MM.1S (cell line): ENCODE data around the gene IQSEC1.

Experiments
- DNase-seq: peaks from one replicate; pipeline ENCODE4 v3.0.0-alpha.2; 2015
- H2AFZ ChIP-seq: fragments of 300-600 bp; sonication (generic); 2 replicates; pipeline ENCODE4 v1.6.0; 2016; ENCODE audit warnings: antibody characterized with exemption, low read length
- H3F3A ChIP-seq: fragments of 300-600 bp; sonication (generic); 2 replicates; pipeline ENCODE4 v1.6.1; 2016; ENCODE audit warnings: mild to moderate bottlenecking, antibody characterized with exemption, low read length, moderate library complexity, mixed read lengths; ENCODE audit not compliant: insufficient read depth
- H3K27ac ChIP-seq: fragments of 300-600 bp; sonication (generic); 2 replicates; pipeline ENCODE4 v1.5.1; 2016; ENCODE audit warnings: mild to moderate bottlenecking, low read length
- H3K27me3 ChIP-seq: fragments of 300-600 bp; sonication (generic); replicated peaks from 2 replicates; pipeline ENCODE4 v1.6.0; 2016; ENCODE audit warnings: low read length; ENCODE audit not compliant: insufficient read depth
- H3K36me3 ChIP-seq: fragments of 300-600 bp; sonication (generic); replicated peaks from 2 replicates; pipeline ENCODE4 v1.6.1; 2016; ENCODE audit warnings: mild to moderate bottlenecking, low read length, mixed read lengths; ENCODE audit not compliant: insufficient read depth
- H3K4me1 ChIP-seq: fragments of 300-600 bp; sonication (generic); 2 replicates; pipeline ENCODE4 v1.6.1; 2016; ENCODE audit warnings: low read length, mixed read lengths
- H3K4me2 ChIP-seq: fragments of 300-600 bp; sonication (generic); 2 replicates; pipeline ENCODE4 v1.6.0; 2016; ENCODE audit warnings: low read depth, low read length
- H3K4me3 ChIP-seq: fragments of 300-600 bp; sonication (generic); 2 replicates; pipeline ENCODE4 v1.5.1; 2016; ENCODE audit warnings: low read length, mixed read lengths
- H3K79me2 ChIP-seq: fragments of 300-600 bp; sonication (generic); 2 replicates; pipeline ENCODE4 v1.6.1; 2016; ENCODE audit warnings: mixed run types, low read length, mixed read lengths
- H3K9ac ChIP-seq: fragments of 300-600 bp; sonication (generic); 2 replicates; pipeline ENCODE4 v1.6.1; 2016; ENCODE audit warnings: low read length, mixed read lengths
- H3K9me2 ChIP-seq: fragments of 300-600 bp; sonication (generic); replicated peaks from 2 replicates; pipeline ENCODE4 v1.6.1; 2016; ENCODE audit warnings: mild to moderate bottlenecking, low read length, mixed read lengths; ENCODE audit not compliant: insufficient read depth
- H3K9me3 ChIP-seq: fragments of 300-600 bp; sonication (generic); replicated peaks from 2 replicates; pipeline ENCODE4 v1.6.1; 2016; ENCODE audit warnings: mild to moderate bottlenecking, low read length, mixed read lengths; ENCODE audit not compliant: insufficient read depth
- H4K20me1 ChIP-seq: fragments of 300-600 bp; sonication (generic); 2 replicates; pipeline ENCODE4 v1.6.1; 2016; ENCODE audit warnings: mild to moderate bottlenecking, low read length, moderate library complexity, mixed read lengths; ENCODE audit not compliant: insufficient read depth
- CTCF ChIP-seq: fragments of 300-600 bp; sonication (generic); IDR thresholded peaks from 2 replicates; pipeline ENCODE4 v1.5.1; 2016; ENCODE audit warnings: antibody characterized with exemption, low read length, mixed read lengths
- EZH2 ChIP-seq: fragments of 300-600 bp; sonication (generic); optimal IDR thresholded peaks from 2 replicates; pipeline ENCODE3; 2017; ENCODE audit warnings: low read depth, mild to moderate bottlenecking, antibody characterized with exemption, low read length, mixed read lengths
- EZH2phosphoT487 ChIP-seq: fragments of 300-600 bp; sonication (generic); IDR thresholded peaks from 2 replicates; pipeline ENCODE4 v1.6.1; 2018; ENCODE audit warnings: antibody characterized with exemption, low read length

IQSEC1 gene

GRCh38 chr3:12985148-12985547 lies 88.1 kb downstream of the IQSEC1 start:
- Histone ChIP-seq H3K9ac (no peak overlapping the region), H3K27me3 (no peaks in the 10 kb centered on the region), H3K27ac (no peak overlapping the region), H3K79me2 (peaks cover 95% of the 10 kb centered on the region), H3K36me3 (no peaks in the 10 kb centered on the region), H3K4me3 (no peak overlapping the region), H2AFZ (no peak overlapping the region), H3K4me1 (peaks cover 31% of the 10 kb centered on the region), H4K20me1 (peaks cover 6% of the 10 kb centered on the region; the same call in 1 of the 2 replicates), H3K9me3 (no peaks in the 10 kb centered on the region), H3K9me2 (no peaks in the 10 kb centered on the region), H3F3A (no peaks in the 10 kb centered on the region), H3K4me2 (no peak overlapping the region)
- DNase-seq = no peak
- no peak for TF ChIP-seq EZH2

GRCh38 chr3:12984023-12984823 lies 89.0 kb downstream of the IQSEC1 start:
- H2AFZ ChIP-seq = no peak overlapping the region
- no peaks in the 10 kb centered on the region for H3K36me3 ChIP-seq
- H4K20me1 ChIP-seq = peaks cover 6% of the 10 kb centered on the region; the same call in 1 of the 2 replicates
- no peak overlapping the region for H3K27ac ChIP-seq
- no peak overlapping the region for H3K4me2 ChIP-seq
- no peaks in the 10 kb centered on the region for H3K9me2 ChIP-seq
- H3K79me2 ChIP-seq = peaks cover 95% of the 10 kb centered on the region
- H3K9ac ChIP-seq = no peak overlapping the region
- peak; percentile 35 for DNase-seq
- TF ChIP-seq EZH2 (no peak), CTCF (peak; percentile 68)
- no peaks in the 10 kb centered on the region for H3F3A ChIP-seq
- H3K4me1 ChIP-seq = peaks cover 31% of the 10 kb centered on the region
- H3K27me3 ChIP-seq = no peaks in the 10 kb centered on the region
- H3K4me3 ChIP-seq = no peak overlapping the region
- no peaks in the 10 kb centered on the region for H3K9me3 ChIP-seq

GRCh38 chr3:12983319-12983718 lies 89.9 kb downstream of the IQSEC1 start:
- Histone ChIP-seq H3K9me3 (no peaks in the 10 kb centered on the region), H3K4me3 (no peak overlapping the region), H3K27ac (no peak overlapping the region; the same call in 1 of the 2 replicates), H2AFZ (no peak overlapping the region), H4K20me1 (no peaks in the 10 kb centered on the region), H3K36me3 (no peaks in the 10 kb centered on the region), H3K4me1 (peaks cover 31% of the 10 kb centered on the region), H3K9me2 (no peaks in the 10 kb centered on the region), H3F3A (no peaks in the 10 kb centered on the region), H3K79me2 (peaks cover 94% of the 10 kb centered on the region), H3K9ac (no peak overlapping the region), H3K27me3 (no peaks in the 10 kb centered on the region), H3K4me2 (0 out of 2 replicates have a peak overlapping the region, but pooled peaks have one; percentile 18)
- TF ChIP-seq EZH2 = no peak
- no peak for TF ChIP-seq EZH2phosphoT487
- TF ChIP-seq CTCF = no peak
- no peak for DNase-seq

GRCh38 chr3:12982619-12983101 lies 90.6 kb downstream of the IQSEC1 start:
- no peaks in the 10 kb centered on the region for H3K27me3 ChIP-seq
- no peaks in the 10 kb centered on the region for H3K9me3 ChIP-seq
- H3K4me3 ChIP-seq = no peak overlapping the region
- H2AFZ ChIP-seq = no peak overlapping the region
- H4K20me1 ChIP-seq = no peaks in the 10 kb centered on the region
- peak overlapping the region; percentile 11; the same call in 1 of the 2 replicates for H3K27ac ChIP-seq
- H3K79me2 ChIP-seq = peaks cover 95% of the 10 kb centered on the region
- no peak for DNase-seq
- no peak overlapping the region; the same call in 1 of the 2 replicates for H3K9ac ChIP-seq
- peaks cover 31% of the 10 kb centered on the region for H3K4me1 ChIP-seq
- no peaks in the 10 kb centered on the region for H3F3A ChIP-seq
- peak overlapping the region; percentile 18; the same call in 1 of the 2 replicates for H3K4me2 ChIP-seq
- H3K9me2 ChIP-seq = no peaks in the 10 kb centered on the region
- H3K36me3 ChIP-seq = no peaks in the 10 kb centered on the region
- TF ChIP-seq EZH2phosphoT487 (no peak), EZH2 (no peak), CTCF (no peak)
